ENCODE results near the gene FCF1.

DNA sequence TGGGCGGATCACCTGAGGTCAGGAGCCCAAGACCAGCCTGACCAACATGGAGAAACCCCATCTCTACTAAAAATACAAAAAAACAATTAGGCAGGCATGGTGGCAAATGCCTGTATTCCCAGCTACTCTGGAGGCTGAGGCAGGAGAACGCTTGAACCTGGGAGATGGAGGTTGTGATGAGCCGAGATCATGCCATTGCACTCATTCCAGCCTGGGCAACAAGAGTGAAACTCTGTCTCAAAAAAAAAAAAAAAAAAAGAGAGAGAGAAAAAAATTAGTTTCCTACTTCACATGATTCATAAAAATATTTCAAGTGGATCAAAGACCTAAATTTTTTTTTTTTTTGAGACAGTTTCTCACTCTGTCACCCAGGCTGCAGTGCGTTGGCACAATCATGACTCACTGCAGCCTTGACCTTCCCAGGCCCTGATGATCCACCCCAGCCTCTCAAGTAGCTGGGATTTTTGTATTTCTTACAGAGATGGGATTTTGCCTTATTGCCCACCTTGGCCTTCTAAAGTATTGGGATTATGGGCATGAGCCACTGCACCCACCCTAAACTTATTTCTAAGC lies 24.9 kb downstream of the FCF1 start:
- TF ChIP-seq ZFP37 (tag by site-specific recombination; IDR thresholded peaks at IDR 0.05) (no peak), ZFP3 (tag by site-specific recombination; IDR thresholded peaks at IDR 0.05; ENCODE audit: low read depth) (no peak), ZNF423 (tag by site-specific recombination; IDR thresholded peaks at IDR 0.05) (no peak), ZNF76 (tag by site-specific recombination; IDR thresholded peaks at IDR 0.05; ENCODE audit: borderline replicate concordance, low read depth) (no peak), ZFP69B (tag by site-specific recombination; IDR thresholded peaks at IDR 0.05) (no peak)
- TF ChIP-seq, protein P1, sequence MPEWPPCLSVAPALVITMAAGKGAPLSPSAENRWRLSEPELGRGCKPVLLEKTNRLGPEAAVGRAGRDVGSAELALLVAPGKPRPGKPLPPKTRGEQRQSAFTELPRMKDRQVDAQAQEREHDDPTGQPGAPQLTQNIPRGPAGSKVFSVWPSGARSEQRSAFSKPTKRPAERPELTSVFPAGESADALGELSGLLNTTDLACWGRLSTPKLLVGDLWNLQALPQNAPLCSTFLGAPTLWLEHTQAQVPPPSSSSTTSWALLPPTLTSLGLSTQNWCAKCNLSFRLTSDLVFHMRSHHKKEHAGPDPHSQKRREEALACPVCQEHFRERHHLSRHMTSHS (tag by site-specific recombination; IDR thresholded peaks at IDR 0.05), result no peak
- TF ChIP-seq, protein P2, sequence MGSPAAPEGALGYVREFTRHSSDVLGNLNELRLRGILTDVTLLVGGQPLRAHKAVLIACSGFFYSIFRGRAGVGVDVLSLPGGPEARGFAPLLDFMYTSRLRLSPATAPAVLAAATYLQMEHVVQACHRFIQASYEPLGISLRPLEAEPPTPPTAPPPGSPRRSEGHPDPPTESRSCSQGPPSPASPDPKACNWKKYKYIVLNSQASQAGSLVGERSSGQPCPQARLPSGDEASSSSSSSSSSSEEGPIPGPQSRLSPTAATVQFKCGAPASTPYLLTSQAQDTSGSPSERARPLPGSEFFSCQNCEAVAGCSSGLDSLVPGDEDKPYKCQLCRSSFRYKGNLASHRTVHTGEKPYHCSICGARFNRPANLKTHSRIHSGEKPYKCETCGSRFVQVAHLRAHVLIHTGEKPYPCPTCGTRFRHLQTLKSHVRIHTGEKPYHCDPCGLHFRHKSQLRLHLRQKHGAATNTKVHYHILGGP (tag by site-specific recombination; IDR thresholded peaks at IDR 0.05), result no peak
- TF ChIP-seq, protein P3, sequence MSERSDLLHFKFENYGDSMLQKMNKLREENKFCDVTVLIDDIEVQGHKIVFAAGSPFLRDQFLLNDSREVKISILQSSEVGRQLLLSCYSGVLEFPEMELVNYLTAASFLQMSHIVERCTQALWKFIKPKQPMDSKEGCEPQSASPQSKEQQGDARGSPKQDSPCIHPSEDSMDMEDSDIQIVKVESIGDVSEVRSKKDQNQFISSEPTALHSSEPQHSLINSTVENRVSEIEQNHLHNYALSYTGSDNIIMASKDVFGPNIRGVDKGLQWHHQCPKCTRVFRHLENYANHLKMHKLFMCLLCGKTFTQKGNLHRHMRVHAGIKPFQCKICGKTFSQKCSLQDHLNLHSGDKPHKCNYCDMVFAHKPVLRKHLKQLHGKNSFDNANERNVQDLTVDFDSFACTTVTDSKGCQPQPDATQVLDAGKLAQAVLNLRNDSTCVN (tag by site-specific recombination; optimal IDR thresholded peaks at IDR 0.05), result no peak
- TF ChIP-seq, protein P4, sequence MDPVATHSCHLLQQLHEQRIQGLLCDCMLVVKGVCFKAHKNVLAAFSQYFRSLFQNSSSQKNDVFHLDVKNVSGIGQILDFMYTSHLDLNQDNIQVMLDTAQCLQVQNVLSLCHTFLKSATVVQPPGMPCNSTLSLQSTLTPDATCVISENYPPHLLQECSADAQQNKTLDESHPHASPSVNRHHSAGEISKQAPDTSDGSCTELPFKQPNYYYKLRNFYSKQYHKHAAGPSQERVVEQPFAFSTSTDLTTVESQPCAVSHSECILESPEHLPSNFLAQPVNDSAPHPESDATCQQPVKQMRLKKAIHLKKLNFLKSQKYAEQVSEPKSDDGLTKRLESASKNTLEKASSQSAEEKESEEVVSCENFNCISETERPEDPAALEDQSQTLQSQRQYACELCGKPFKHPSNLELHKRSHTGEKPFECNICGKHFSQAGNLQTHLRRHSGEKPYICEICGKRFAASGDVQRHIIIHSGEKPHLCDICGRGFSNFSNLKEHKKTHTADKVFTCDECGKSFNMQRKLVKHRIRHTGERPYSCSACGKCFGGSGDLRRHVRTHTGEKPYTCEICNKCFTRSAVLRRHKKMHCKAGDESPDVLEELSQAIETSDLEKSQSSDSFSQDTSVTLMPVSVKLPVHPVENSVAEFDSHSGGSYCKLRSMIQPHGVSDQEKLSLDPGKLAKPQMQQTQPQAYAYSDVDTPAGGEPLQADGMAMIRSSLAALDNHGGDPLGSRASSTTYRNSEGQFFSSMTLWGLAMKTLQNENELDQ (tag by site-specific recombination; IDR thresholded peaks at IDR 0.05; ENCODE audit: low read depth), result no peak
- TF ChIP-seq, protein P5, sequence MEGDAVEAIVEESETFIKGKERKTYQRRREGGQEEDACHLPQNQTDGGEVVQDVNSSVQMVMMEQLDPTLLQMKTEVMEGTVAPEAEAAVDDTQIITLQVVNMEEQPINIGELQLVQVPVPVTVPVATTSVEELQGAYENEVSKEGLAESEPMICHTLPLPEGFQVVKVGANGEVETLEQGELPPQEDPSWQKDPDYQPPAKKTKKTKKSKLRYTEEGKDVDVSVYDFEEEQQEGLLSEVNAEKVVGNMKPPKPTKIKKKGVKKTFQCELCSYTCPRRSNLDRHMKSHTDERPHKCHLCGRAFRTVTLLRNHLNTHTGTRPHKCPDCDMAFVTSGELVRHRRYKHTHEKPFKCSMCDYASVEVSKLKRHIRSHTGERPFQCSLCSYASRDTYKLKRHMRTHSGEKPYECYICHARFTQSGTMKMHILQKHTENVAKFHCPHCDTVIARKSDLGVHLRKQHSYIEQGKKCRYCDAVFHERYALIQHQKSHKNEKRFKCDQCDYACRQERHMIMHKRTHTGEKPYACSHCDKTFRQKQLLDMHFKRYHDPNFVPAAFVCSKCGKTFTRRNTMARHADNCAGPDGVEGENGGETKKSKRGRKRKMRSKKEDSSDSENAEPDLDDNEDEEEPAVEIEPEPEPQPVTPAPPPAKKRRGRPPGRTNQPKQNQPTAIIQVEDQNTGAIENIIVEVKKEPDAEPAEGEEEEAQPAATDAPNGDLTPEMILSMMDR (tag by site-specific recombination; IDR thresholded peaks at IDR 0.05), result no peak
- TF ChIP-seq, protein P6, sequence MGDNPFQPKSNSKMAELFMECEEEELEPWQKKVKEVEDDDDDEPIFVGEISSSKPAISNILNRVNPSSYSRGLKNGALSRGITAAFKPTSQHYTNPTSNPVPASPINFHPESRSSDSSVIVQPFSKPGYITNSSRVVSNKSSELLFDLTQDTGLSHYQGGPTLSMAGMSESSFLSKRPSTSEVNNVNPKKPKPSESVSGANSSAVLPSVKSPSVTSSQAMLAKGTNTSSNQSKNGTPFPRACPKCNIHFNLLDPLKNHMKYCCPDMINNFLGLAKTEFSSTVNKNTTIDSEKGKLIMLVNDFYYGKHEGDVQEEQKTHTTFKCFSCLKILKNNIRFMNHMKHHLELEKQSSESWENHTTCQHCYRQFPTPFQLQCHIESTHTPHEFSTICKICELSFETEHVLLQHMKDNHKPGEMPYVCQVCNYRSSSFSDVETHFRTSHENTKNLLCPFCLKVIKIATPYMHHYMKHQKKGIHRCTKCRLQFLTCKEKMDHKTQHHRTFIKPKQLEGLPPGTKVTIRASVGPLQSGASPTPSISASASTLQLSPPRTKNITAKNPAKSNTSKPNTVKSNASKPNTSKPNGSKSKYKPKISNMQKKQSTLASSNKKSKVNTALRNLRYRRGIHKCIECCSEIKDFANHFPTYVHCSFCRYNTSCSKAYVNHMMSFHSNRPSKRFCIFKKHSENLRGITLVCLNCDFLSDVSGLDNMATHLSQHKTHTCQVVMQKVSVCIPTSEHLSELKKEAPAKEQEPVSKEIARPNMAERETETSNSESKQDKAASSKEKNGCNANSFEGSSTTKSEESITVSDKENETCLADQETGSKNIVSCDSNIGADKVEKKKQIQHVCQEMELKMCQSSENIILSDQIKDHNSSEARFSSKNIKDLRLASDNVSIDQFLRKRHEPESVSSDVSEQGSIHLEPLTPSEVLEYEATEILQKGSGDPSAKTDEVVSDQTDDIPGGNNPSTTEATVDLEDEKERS (tag by site-specific recombination; IDR thresholded peaks at IDR 0.05), result no peak
- TF ChIP-seq, protein P7, sequence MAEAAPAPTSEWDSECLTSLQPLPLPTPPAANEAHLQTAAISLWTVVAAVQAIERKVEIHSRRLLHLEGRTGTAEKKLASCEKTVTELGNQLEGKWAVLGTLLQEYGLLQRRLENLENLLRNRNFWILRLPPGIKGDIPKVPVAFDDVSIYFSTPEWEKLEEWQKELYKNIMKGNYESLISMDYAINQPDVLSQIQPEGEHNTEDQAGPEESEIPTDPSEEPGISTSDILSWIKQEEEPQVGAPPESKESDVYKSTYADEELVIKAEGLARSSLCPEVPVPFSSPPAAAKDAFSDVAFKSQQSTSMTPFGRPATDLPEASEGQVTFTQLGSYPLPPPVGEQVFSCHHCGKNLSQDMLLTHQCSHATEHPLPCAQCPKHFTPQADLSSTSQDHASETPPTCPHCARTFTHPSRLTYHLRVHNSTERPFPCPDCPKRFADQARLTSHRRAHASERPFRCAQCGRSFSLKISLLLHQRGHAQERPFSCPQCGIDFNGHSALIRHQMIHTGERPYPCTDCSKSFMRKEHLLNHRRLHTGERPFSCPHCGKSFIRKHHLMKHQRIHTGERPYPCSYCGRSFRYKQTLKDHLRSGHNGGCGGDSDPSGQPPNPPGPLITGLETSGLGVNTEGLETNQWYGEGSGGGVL (tag by site-specific recombination; IDR thresholded peaks at IDR 0.05), result no peak
